Gastrocnemius medialis (tissue), 4 donors: Measurements from ENCODE around the gene EPS8L1.

Experiments used
- POLR2A ChIP-seq, 2 donors: fragments of 450-650 bp; IDR thresholded peaks; one replicate each; pipeline ENCODE4 v1.6.1; 2017; ENCODE audit warnings: antibody characterized with exemption in 2 of 2, mild to moderate bottlenecking in 2 of 2, moderate library complexity in 2 of 2
- TF ChIP-seq, protein P1 (sequence below), 5 experiments: fragments of 450-650 bp in 3 of 5; fragments of 200-600 bp in 2 of 5; sonication (generic) in 2 of 5; IDR thresholded peaks in 4 of 5; conservative IDR thresholded peaks in 1 of 5; 1 replicate in 4 of 5; 2 replicates in 1 of 5; pipeline ENCODE4 v1.5.1; 2016 to 2019; ENCODE audit warnings: antibody characterized with exemption in 5 of 5, mild to moderate bottlenecking in 3 of 5, moderate library complexity in 3 of 5

DNA sequence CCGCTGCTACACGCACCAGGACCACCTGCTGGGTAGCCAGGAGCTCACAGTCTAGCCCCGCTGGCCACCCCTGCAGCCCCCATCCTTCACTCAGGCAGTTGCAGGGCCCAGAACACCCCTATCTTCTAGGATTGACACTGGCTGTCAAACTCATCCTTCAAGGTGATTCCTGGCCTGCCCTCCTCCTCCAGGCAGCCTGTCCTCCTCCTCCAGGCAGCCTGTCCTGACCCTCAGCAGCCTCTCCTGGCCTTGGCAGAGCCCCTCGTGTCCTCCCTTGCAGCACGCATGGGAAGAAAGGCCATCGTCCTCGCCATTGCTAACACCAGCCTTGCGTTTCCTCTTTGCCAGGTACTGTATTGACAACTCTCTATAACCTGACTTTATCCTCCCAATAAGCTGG, 3.8 kb upstream of the EPS8L1 start:
- TF ChIP-seq, protein P1, sequence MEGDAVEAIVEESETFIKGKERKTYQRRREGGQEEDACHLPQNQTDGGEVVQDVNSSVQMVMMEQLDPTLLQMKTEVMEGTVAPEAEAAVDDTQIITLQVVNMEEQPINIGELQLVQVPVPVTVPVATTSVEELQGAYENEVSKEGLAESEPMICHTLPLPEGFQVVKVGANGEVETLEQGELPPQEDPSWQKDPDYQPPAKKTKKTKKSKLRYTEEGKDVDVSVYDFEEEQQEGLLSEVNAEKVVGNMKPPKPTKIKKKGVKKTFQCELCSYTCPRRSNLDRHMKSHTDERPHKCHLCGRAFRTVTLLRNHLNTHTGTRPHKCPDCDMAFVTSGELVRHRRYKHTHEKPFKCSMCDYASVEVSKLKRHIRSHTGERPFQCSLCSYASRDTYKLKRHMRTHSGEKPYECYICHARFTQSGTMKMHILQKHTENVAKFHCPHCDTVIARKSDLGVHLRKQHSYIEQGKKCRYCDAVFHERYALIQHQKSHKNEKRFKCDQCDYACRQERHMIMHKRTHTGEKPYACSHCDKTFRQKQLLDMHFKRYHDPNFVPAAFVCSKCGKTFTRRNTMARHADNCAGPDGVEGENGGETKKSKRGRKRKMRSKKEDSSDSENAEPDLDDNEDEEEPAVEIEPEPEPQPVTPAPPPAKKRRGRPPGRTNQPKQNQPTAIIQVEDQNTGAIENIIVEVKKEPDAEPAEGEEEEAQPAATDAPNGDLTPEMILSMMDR (IDR thresholded peaks at IDR 0.05 in 4 of 5, conservative IDR thresholded peaks at IDR 0.05 in 1 of 5): no peak
- TF ChIP-seq POLR2A (IDR thresholded peaks at IDR 0.05): no peak
